GM12878 (cell line): ENCODE measurements around the gene USP10. TPM values are rescaled to one million over a fixed set of nuclear protein-coding genes. Genes with fewer than 3 reads are reported as not detected.

Source experiments
- ATAC-seq: fragments of 200-7000 bp; cut with Tn5 transposase; 3 replicates; pipeline ENCODE4 v1.9.1; 2020; ENCODE audit warnings: mild to moderate bottlenecking, moderate library complexity
- BruUV-seq: library from RNA; stranded (reverse); fragments of 400-500 nt; replicated peaks from 2 replicates; lab custom pipeline; 2021; lab: Mats Ljungman, UMichigan
- CTCF ChIA-PET: fragments of 300-600 bp; sonication (Branson Sonifier 250); formaldehyde crosslinking; extraction: SDS; loops from one replicate; lab custom pipeline; 2021; ENCODE audit warnings: inconsistent platforms; lab: Yijun Ruan, JAX
- POLR2A ChIA-PET: fragments of 350-600 bp; formaldehyde crosslinking; extraction: SDS; loops from one replicate; lab custom pipeline; 2021; ENCODE audit warnings: inconsistent platforms; lab: Charles Lee
- RAD21 ChIA-PET: fragments of 300-600 bp; sonication (Branson Sonifier 250); formaldehyde crosslinking; loops from one replicate; lab custom pipeline; 2023; ENCODE audit warnings: antibody characterized with exemption; ENCODE audit not compliant: unreplicated experiment; lab: Charles Lee
- SMC1A ChIA-PET: fragments of 300-600 bp; sonication (Branson Sonifier 250); formaldehyde crosslinking; loops from one replicate; lab custom pipeline; 2023; ENCODE audit not compliant: unreplicated experiment, uncharacterized antibody; lab: Charles Lee
- DNase-seq: peaks from one replicate; pipeline ENCODE4 v3.0.0-alpha.2; 2011; ENCODE audit warnings: low read depth, low spot score
- FAIRE-seq: peaks from 3 replicates; lab custom pipeline; 2011; peaks lifted over from hg19 to GRCh38; lab: Jason Lieb, UNC
- H2AFZ ChIP-seq: 2 replicates; pipeline ENCODE4 v1.6.0; 2011; ENCODE audit warnings: low read depth, low read length, control low read depth; ENCODE audit not compliant: control insufficient read depth
- H3K27ac ChIP-seq: 2 replicates; pipeline ENCODE4 v1.5.1; 2011; ENCODE audit warnings: control low read depth; ENCODE audit not compliant: control insufficient read depth, insufficient read depth
- H3K27me3 ChIP-seq, 2 experiments: replicated peaks in 1 of 2; 2 replicates each; pipeline versions ENCODE4 v1.6.0 to v1.6.1; 2011; ENCODE audit warnings: low read length in 1 of 2; ENCODE audit not compliant: control insufficient read depth in 2 of 2, insufficient read depth in 2 of 2
- H3K36me3 ChIP-seq, 2 experiments: 2 replicates each; pipeline ENCODE4 v1.5.1; 2011; ENCODE audit warnings: low read length in 1 of 2; ENCODE audit not compliant: control insufficient read depth in 2 of 2, insufficient read depth in 2 of 2
- H3K4me1 ChIP-seq: 2 replicates; pipeline ENCODE4 v1.6.1; 2011; ENCODE audit warnings: mild to moderate bottlenecking, low read length, moderate library complexity, mixed read lengths; ENCODE audit not compliant: control insufficient read depth, insufficient read depth
- H3K4me2 ChIP-seq: 2 replicates; pipeline ENCODE4 v1.6.0; 2011; ENCODE audit warnings: control low read depth; ENCODE audit not compliant: control insufficient read depth, insufficient read depth
- H3K4me3 ChIP-seq: fragments of 200-600 bp; sonication (generic); 2 replicates; pipeline ENCODE4 v1.5.1; 2016
- H3K79me2 ChIP-seq: 2 replicates; pipeline ENCODE4 v1.6.0; 2011; ENCODE audit warnings: low read length; ENCODE audit not compliant: control insufficient read depth, insufficient read depth
- H3K9ac ChIP-seq: 2 replicates; pipeline ENCODE4 v1.8.0; 2011; ENCODE audit warnings: low read length, control low read depth, mixed read lengths; ENCODE audit not compliant: control insufficient read depth, insufficient read depth
- H3K9me3 ChIP-seq: replicated peaks from 3 replicates; pipeline ENCODE4 v1.5.1; 2011; ENCODE audit warnings: mild to moderate bottlenecking, low read length; ENCODE audit not compliant: control insufficient read depth, insufficient read depth
- H4K20me1 ChIP-seq: 2 replicates; pipeline ENCODE4 v1.6.0; 2011; ENCODE audit not compliant: control insufficient read depth, insufficient read depth
- EGR1 ChIP-seq, 2 experiments: IDR thresholded peaks; 1 replicate in 1 of 2; 2 replicates in 1 of 2; pipeline ENCODE4 v1.6.1; 2011 to 2012; ENCODE audit warnings: low read depth in 2 of 2, low read length in 2 of 2, borderline replicate concordance in 1 of 2, mild to moderate bottlenecking in 1 of 2, moderate library complexity in 1 of 2
- ESRRA ChIP-seq: IDR thresholded peaks from 2 replicates; pipeline ENCODE4 v1.6.1; 2012; ENCODE audit warnings: mild to moderate bottlenecking, low read length, improper control_type of control experiment
- ETV6 ChIP-seq, 2 experiments: fragments of 450-650 bp in 1 of 2; IDR thresholded peaks in 1 of 2; conservative IDR thresholded peaks in 1 of 2; 2 replicates each; pipeline ENCODE4 v1.6.1; 2014; ENCODE audit warnings: antibody characterized with exemption in 1 of 2, borderline replicate concordance in 1 of 2, low read depth in 1 of 2, mild to moderate bottlenecking in 1 of 2, moderate library complexity in 1 of 2
- HDAC6 ChIP-seq: fragments of 200-600 bp; sonication (generic); IDR thresholded peaks from one replicate; pipeline ENCODE4 v1.8.0; 2017; ENCODE audit warnings: antibody characterized with exemption; ENCODE audit not compliant: unreplicated experiment
- MTA3 ChIP-seq: IDR thresholded peaks from 2 replicates; pipeline ENCODE4 v1.6.1; 2012; ENCODE audit warnings: low read length, inconsistent platforms, borderline replicate concordance
- NR2F1 ChIP-seq: fragments of 450-650 bp; conservative IDR thresholded peaks from 2 replicates; pipeline ENCODE4 v1.6.1; 2017; ENCODE audit warnings: mild to moderate bottlenecking
- NRF1 ChIP-seq: conservative IDR thresholded peaks from 2 replicates; pipeline ENCODE4 v1.6.1; 2011; ENCODE audit warnings: mild to moderate bottlenecking, low read depth, low read length, improper control_type of control experiment
- POLR2AphosphoS5 ChIP-seq: IDR thresholded peaks from 2 replicates; pipeline ENCODE4 v1.6.1; 2011; ENCODE audit warnings: mild to moderate bottlenecking, low read length, inconsistent platforms
- RAD51 ChIP-seq: fragments of 450-650 bp; IDR thresholded peaks from 2 replicates; pipeline ENCODE4 v1.6.1; 2016; ENCODE audit warnings: moderate library complexity, mild to moderate bottlenecking, inconsistent platforms
- RB1 ChIP-seq: fragments of 450-650 bp; formaldehyde crosslinking; IDR thresholded peaks from 2 replicates; pipeline ENCODE4 v1.6.1; 2017; ENCODE audit warnings: mild to moderate bottlenecking, borderline replicate concordance
- SMAD5 ChIP-seq: IDR thresholded peaks from 2 replicates; pipeline ENCODE4 v1.6.1; 2016; ENCODE audit warnings: antibody characterized with exemption, low read depth
- SMARCA5 ChIP-seq: fragments of 450-650 bp; IDR thresholded peaks from 2 replicates; pipeline ENCODE4 v1.6.1; 2017; ENCODE audit warnings: mild to moderate bottlenecking
- ZNF217 ChIP-seq: fragments of 450-650 bp; IDR thresholded peaks from 2 replicates; pipeline ENCODE4 v1.6.1; 2017; ENCODE audit warnings: antibody characterized with exemption, mild to moderate bottlenecking
- WGBS: methylation state at CpG from one replicate; pipeline ENCODE4 v1.1.6; 2016; ENCODE audit warnings: low lambda C conversion rate; ENCODE audit not compliant: insufficient replicate concordance, insufficient coverage; ENCODE audit errors: missing lambda C conversion rate; 5-methylcytosine and 5-hydroxymethylcytosine counted together
- in situ Hi-C: fragments of 300-500 bp; cut with MboI; formaldehyde crosslinking; loops from 9 replicates; pipeline ENCODE4 v1.14.3; 2018; ENCODE audit warnings: mixed read lengths
- intact Hi-C: fragments of 100-400 bp; cut with micrococcal nuclease; formaldehyde crosslinking; loops from one replicate; pipeline ENCODE4 v1.14.2; 2022; ENCODE audit not compliant: unreplicated experiment
- polyA plus RNA-seq, 11 experiments: library from polyadenylated mRNA; depleted of rRNA in 4 of 11; unstranded in 6 of 11; stranded (reverse) in 5 of 11; fragments of >200 nt; fragmentation: Nextera tagmentation in 4 of 11; fragmentation: Illumina TruSeq in 1 of 11; extraction: Ambion mirVana in 4 of 11; extraction: Trizol in 1 of 11; gene quantifications; 1 replicate in 1 of 11; 2 replicates in 10 of 11; pipeline versions ENCODE4 v1.2.1 to v1.2.3, GENCODE V29; 2011 to 2016; ENCODE audit warnings: inconsistent platforms in 2 of 11, missing spikeins in 2 of 11, low read depth in 1 of 11
- total RNA-seq, 4 experiments: library from RNA; depleted of rRNA in 3 of 4; stranded (reverse); fragments of >200 nt in 3 of 4; fragmentation: Illumina TruSeq in 1 of 4; extraction: Trizol in 1 of 4; gene quantifications; 2 replicates each; pipeline versions ENCODE4 v1.2.1 to v1.2.3, GENCODE V29; 2013 to 2021
- TF ChIP-seq, protein P1 (sequence below): IDR thresholded peaks from 2 replicates; pipeline ENCODE4 v1.6.1; 2012; ENCODE audit warnings: mild to moderate bottlenecking, low read depth, low read length
- TF ChIP-seq, protein P2 (sequence below): fragments of 450-650 bp; formaldehyde crosslinking; IDR thresholded peaks from 2 replicates; pipeline ENCODE4 v1.5.0; 2022; ENCODE audit warnings: mild to moderate bottlenecking, missing genetic modification characterization
- TF ChIP-seq, protein P3 (sequence below): fragments of 450-650 bp; IDR thresholded peaks from 2 replicates; pipeline ENCODE4 v1.6.1; 2017; ENCODE audit warnings: low read depth, mild to moderate bottlenecking, moderate library complexity
- TF ChIP-seq, protein P4 (sequence below): IDR thresholded peaks from 2 replicates; pipeline ENCODE4 v1.6.1; 2011; ENCODE audit warnings: low read depth, mild to moderate bottlenecking, low read length, moderate library complexity, borderline replicate concordance; ENCODE audit errors: extremely low read depth

Gene USP10
- total and polyA plus RNA-seq, 10 of the 15 experiments (the other 5 are each of a cell fraction or from before 2014, with no cell fraction given): 46.1 to 160 (median 105) TPM

DNA sequence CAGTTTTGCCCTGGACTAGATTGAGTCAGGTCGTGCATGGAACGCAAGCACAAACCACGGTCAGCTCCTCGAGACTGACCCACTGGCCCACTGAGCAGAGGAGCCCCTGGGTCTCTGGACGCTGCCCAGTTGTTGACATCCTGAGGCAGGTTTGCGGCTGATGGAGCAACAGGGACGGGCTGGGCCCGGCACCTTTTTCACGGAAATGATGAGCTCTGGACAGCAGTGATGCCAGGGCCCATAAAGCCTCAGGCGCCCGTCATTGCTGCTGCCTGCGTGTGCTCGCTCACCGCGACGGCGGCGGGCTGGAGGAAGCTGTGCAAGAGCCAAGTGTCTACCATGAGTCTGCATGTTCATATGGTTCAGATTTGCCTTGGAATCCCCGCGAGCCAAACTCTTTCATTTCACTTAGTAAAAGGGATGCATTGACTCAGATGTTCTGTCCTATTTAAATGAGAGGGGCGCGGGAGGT lies 89.2 kb downstream of the USP10 start:
- H3K27me3 ChIP-seq: no peaks in the 10 kb centered on the region
- intact Hi-C loops: no loop called here
- CTCF ChIA-PET: no interaction called here
- no peak overlapping the region for H2AFZ ChIP-seq
- 94% methylated on average over 22 of the region's 22 CpGs for WGBS
- no peak overlapping the region for H3K27ac ChIP-seq
- no TSS peak for BruUV-seq
- POLR2A ChIA-PET: no interaction called here
- no peaks in the 10 kb centered on the region for H3K4me1 ChIP-seq
- in situ Hi-C loops: no loop called here
- FAIRE-seq: no peak
- H4K20me1 ChIP-seq: no peaks in the 10 kb centered on the region
- no peaks in the 10 kb centered on the region; a peak in 1 of 4 replicates for H3K36me3 ChIP-seq
- H3K9me3 ChIP-seq: no peaks in the 10 kb centered on the region
- H3K4me2 ChIP-seq: no peak overlapping the region
- no peaks in the 10 kb centered on the region for H3K79me2 ChIP-seq
- no peak overlapping the region for H3K4me3 ChIP-seq
- H3K9ac ChIP-seq: no peak overlapping the region
- ATAC-seq: no peak
- RAD21 ChIA-PET: no interaction called here
- no peak for DNase-seq
- SMC1A ChIA-PET: no interaction called here
- TF ChIP-seq, protein P1, sequence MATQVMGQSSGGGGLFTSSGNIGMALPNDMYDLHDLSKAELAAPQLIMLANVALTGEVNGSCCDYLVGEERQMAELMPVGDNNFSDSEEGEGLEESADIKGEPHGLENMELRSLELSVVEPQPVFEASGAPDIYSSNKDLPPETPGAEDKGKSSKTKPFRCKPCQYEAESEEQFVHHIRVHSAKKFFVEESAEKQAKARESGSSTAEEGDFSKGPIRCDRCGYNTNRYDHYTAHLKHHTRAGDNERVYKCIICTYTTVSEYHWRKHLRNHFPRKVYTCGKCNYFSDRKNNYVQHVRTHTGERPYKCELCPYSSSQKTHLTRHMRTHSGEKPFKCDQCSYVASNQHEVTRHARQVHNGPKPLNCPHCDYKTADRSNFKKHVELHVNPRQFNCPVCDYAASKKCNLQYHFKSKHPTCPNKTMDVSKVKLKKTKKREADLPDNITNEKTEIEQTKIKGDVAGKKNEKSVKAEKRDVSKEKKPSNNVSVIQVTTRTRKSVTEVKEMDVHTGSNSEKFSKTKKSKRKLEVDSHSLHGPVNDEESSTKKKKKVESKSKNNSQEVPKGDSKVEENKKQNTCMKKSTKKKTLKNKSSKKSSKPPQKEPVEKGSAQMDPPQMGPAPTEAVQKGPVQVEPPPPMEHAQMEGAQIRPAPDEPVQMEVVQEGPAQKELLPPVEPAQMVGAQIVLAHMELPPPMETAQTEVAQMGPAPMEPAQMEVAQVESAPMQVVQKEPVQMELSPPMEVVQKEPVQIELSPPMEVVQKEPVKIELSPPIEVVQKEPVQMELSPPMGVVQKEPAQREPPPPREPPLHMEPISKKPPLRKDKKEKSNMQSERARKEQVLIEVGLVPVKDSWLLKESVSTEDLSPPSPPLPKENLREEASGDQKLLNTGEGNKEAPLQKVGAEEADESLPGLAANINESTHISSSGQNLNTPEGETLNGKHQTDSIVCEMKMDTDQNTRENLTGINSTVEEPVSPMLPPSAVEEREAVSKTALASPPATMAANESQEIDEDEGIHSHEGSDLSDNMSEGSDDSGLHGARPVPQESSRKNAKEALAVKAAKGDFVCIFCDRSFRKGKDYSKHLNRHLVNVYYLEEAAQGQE: no peak
- no peak for TF ChIP-seq SMAD5
- no peak for TF ChIP-seq EGR1 (IDR thresholded peaks at IDR 0.05; ENCODE audit: borderline replicate concordance in 1 of 2, low read depth in 2 of 2, low read length in 2 of 2)
- no peak for TF ChIP-seq NRF1
- TF ChIP-seq ESRRA: no peak
- no peak for TF ChIP-seq ETV6 (conservative IDR thresholded peaks at IDR 0.05 in 1 of 2, IDR thresholded peaks at IDR 0.05 in 1 of 2; ENCODE audit: borderline replicate concordance in 1 of 2, low read depth in 1 of 2)
- no peak for TF ChIP-seq MTA3
- TF ChIP-seq, protein P2, sequence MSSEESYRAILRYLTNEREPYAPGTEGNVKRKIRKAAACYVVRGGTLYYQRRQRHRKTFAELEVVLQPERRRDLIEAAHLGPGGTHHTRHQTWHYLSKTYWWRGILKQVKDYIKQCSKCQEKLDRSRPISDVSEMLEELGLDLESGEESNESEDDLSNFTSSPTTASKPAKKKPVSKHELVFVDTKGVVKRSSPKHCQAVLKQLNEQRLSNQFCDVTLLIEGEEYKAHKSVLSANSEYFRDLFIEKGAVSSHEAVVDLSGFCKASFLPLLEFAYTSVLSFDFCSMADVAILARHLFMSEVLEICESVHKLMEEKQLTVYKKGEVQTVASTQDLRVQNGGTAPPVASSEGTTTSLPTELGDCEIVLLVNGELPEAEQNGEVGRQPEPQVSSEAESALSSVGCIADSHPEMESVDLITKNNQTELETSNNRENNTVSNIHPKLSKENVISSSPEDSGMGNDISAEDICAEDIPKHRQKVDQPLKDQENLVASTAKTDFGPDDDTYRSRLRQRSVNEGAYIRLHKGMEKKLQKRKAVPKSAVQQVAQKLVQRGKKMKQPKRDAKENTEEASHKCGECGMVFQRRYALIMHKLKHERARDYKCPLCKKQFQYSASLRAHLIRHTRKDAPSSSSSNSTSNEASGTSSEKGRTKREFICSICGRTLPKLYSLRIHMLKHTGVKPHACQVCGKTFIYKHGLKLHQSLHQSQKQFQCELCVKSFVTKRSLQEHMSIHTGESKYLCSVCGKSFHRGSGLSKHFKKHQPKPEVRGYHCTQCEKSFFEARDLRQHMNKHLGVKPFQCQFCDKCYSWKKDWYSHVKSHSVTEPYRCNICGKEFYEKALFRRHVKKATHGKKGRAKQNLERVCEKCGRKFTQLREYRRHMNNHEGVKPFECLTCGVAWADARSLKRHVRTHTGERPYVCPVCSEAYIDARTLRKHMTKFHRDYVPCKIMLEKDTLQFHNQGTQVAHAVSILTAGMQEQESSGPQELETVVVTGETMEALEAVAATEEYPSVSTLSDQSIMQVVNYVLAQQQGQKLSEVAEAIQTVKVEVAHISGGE: no peak
- no peak for TF ChIP-seq SMARCA5
- TF ChIP-seq, protein P3, sequence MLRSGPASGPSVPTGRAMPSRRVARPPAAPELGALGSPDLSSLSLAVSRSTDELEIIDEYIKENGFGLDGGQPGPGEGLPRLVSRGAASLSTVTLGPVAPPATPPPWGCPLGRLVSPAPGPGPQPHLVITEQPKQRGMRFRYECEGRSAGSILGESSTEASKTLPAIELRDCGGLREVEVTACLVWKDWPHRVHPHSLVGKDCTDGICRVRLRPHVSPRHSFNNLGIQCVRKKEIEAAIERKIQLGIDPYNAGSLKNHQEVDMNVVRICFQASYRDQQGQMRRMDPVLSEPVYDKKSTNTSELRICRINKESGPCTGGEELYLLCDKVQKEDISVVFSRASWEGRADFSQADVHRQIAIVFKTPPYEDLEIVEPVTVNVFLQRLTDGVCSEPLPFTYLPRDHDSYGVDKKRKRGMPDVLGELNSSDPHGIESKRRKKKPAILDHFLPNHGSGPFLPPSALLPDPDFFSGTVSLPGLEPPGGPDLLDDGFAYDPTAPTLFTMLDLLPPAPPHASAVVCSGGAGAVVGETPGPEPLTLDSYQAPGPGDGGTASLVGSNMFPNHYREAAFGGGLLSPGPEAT: no peak
- no peak for TF ChIP-seq RAD51
- TF ChIP-seq RB1: no peak
- TF ChIP-seq, protein P4, sequence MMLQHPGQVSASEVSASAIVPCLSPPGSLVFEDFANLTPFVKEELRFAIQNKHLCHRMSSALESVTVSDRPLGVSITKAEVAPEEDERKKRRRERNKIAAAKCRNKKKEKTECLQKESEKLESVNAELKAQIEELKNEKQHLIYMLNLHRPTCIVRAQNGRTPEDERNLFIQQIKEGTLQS: no peak
- no peak for TF ChIP-seq ZNF217
- no peak for TF ChIP-seq NR2F1
- TF ChIP-seq POLR2AphosphoS5: no peak
- no peak for TF ChIP-seq HDAC6
